GM12865 (cell line): ENCODE data around the gene WAPL.

ENCODE experiments used
- DNase-seq: peaks from one replicate; pipeline ENCODE4 v3.0.0; 2010; ENCODE audit warnings: low read depth
- H3K4me3 ChIP-seq: 2 replicates; pipeline ENCODE4 v1.5.1; 2011; ENCODE audit warnings: mild to moderate bottlenecking, low read depth, low read length, control low read depth
- TF ChIP-seq, protein P1 (sequence below): IDR thresholded peaks from 2 replicates; pipeline ENCODE4 v1.5.1; 2011; ENCODE audit warnings: low read length, control low read depth, low read depth, inconsistent platforms; ENCODE audit not compliant: insufficient read depth; ENCODE audit errors: missing control alignments

WAPL gene

GRCh38 chr10:86509145-86509544 lies 12.4 kb downstream of the WAPL start:
- no peak for DNase-seq
- TF ChIP-seq, protein P1, sequence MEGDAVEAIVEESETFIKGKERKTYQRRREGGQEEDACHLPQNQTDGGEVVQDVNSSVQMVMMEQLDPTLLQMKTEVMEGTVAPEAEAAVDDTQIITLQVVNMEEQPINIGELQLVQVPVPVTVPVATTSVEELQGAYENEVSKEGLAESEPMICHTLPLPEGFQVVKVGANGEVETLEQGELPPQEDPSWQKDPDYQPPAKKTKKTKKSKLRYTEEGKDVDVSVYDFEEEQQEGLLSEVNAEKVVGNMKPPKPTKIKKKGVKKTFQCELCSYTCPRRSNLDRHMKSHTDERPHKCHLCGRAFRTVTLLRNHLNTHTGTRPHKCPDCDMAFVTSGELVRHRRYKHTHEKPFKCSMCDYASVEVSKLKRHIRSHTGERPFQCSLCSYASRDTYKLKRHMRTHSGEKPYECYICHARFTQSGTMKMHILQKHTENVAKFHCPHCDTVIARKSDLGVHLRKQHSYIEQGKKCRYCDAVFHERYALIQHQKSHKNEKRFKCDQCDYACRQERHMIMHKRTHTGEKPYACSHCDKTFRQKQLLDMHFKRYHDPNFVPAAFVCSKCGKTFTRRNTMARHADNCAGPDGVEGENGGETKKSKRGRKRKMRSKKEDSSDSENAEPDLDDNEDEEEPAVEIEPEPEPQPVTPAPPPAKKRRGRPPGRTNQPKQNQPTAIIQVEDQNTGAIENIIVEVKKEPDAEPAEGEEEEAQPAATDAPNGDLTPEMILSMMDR: no peak

DNA sequence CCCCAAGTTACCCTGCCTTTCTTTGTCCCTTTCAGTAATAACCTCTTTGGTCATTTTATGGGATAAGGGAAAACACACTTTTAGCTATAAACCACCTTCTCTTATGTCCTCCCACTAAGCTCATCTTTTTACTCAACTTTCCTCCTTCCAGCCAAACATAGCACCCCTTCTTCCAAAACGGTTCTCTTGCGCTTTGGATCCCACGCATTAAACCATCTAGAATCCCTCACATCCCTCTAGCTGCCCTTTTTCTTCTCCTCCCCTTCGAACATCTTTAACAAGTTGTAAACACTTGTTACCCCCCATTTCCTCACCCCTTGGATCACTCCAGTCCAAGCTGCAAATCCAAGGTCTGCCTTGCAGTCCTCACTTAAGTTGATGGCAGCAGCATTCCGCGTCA lies 13.4 kb downstream of the WAPL start:
- DNase-seq: no peak
- no peak overlapping the region for H3K4me3 ChIP-seq
- TF ChIP-seq, protein P1: no peak

More at GRCh38 chr10:86509145-86509544, 12.4 kb downstream of the WAPL start:
- H3K4me3 ChIP-seq: no peak overlapping the region

DNA sequence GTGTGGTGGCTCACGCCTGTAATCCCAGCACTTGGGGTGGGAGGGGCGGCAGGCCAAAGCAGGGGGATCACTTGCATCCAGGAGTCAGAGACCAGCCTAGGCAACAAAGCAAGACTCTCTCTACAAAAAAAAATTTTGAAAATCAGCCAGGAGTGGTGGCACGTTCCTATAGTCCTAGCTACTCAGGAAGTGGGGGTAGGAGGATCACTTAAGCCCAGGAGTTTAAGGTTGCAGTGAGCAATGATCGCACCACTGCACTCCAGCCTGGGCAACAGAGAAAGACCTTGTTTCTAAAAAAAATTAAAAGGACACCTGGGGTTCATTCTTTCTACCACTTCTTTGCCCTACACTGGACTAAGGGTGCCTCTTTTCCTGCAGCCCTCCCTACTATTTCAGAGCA lies 15.1 kb downstream of the WAPL start:
- no peak for DNase-seq
- no peak overlapping the region for H3K4me3 ChIP-seq
- TF ChIP-seq, protein P1: no peak

DNA sequence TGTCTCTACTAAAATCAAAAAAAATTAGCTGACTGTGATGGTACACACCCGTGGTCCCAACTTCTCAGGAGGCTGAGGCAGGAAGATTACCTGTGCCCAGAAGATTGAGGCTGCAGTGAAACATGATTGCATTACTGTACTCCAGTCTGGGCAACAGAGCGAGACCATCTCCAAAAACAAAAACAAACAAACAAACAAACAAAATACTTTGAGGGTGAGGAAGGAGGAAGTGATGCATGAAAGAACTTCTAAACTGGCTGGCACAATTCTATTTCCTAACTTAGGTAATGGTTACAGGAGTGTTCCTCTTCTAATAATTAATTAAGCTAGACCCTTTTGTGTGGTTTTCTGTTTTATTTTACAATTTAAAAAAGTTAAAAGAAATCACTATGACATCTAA lies 15.5 kb downstream of the WAPL start:
- H3K4me3 ChIP-seq: no peak overlapping the region
- TF ChIP-seq, protein P1: no peak
- no peak for DNase-seq

GRCh38 chr10:86504510-86504909 lies 17.1 kb downstream of the WAPL start:
- DNase-seq: no peak
- no peak overlapping the region for H3K4me3 ChIP-seq
- TF ChIP-seq, protein P1: no peak

GRCh38 chr10:86500846-86501245 lies 20.7 kb downstream of the WAPL start:
- TF ChIP-seq, protein P1: no peak
- H3K4me3 ChIP-seq: no peak overlapping the region
- no peak for DNase-seq

GRCh38 chr10:86498598-86498997 lies 23.0 kb downstream of the WAPL start:
- TF ChIP-seq, protein P1: no peak
- DNase-seq: no peak

More at GRCh38 chr10:86498598-86498997, 23.0 kb downstream of the WAPL start:
- H3K4me3 ChIP-seq: no peak overlapping the region
